ENCODE data around the gene NHSL2. TPM values are rescaled to one million over a fixed set of nuclear protein-coding genes. Genes with fewer than 3 reads are reported as not detected.
"Not testable (repeated sequence)": the region's sequence is repeated elsewhere in the genome, so short reads cannot be mapped to it uniquely, and the experiment has no call there.

NHSL2 gene
- total and polyA plus RNA-seq, 4 donors, result 1.4 to 9.9 (median 4.7) TPM

GRCh38 chrX:71871367-71871766 lies 39.3 kb upstream of the NHSL2 start:
- ATAC-seq (ENCODE audit: insufficient read depth, low FRiP score) (no peak), DNase-seq (no peak)
- H3K27ac ChIP-seq (ENCODE audit: low read depth in 1 of 2, low read length in 1 of 2), result no peak overlapping the region
- H3K4me1 ChIP-seq (ENCODE audit: control insufficient read depth in 5 of 5, insufficient read depth in 5 of 5, low read length in 5 of 5), result peaks cover 0 to 2% (median 0%) of the 10 kb centered on the region in 5 donors
- no peak overlapping the region for H3K9ac ChIP-seq (ENCODE audit: insufficient read depth in 1 of 2, low read length in 2 of 2)
- peaks cover 0 to 5% (median 0%) of the 10 kb centered on the region in 3 donors for H3K27me3 ChIP-seq (ENCODE audit: control insufficient read depth in 3 of 3, insufficient read depth in 3 of 3, low read length in 2 of 3)
- peaks cover 0 to 11% (median 0%) of the 10 kb centered on the region in 4 donors for H3K9me3 ChIP-seq (ENCODE audit: control insufficient read depth in 4 of 4, insufficient read depth in 3 of 4, low read length in 3 of 4)
- 76 to 96% methylated on average over 6 of the region's 6 CpGs for WGBS, 2 donors
- no peak overlapping the region for H3K4me3 ChIP-seq
- H3K36me3 ChIP-seq (ENCODE audit: control insufficient read depth in 4 of 4, insufficient read depth in 4 of 4, low read length in 4 of 4), result no peaks in the 10 kb centered on the region
- TF ChIP-seq, protein P1, sequence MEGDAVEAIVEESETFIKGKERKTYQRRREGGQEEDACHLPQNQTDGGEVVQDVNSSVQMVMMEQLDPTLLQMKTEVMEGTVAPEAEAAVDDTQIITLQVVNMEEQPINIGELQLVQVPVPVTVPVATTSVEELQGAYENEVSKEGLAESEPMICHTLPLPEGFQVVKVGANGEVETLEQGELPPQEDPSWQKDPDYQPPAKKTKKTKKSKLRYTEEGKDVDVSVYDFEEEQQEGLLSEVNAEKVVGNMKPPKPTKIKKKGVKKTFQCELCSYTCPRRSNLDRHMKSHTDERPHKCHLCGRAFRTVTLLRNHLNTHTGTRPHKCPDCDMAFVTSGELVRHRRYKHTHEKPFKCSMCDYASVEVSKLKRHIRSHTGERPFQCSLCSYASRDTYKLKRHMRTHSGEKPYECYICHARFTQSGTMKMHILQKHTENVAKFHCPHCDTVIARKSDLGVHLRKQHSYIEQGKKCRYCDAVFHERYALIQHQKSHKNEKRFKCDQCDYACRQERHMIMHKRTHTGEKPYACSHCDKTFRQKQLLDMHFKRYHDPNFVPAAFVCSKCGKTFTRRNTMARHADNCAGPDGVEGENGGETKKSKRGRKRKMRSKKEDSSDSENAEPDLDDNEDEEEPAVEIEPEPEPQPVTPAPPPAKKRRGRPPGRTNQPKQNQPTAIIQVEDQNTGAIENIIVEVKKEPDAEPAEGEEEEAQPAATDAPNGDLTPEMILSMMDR (IDR thresholded peaks at IDR 0.05; ENCODE audit: control extremely low read depth, extremely low read depth), result no peak

DNA sequence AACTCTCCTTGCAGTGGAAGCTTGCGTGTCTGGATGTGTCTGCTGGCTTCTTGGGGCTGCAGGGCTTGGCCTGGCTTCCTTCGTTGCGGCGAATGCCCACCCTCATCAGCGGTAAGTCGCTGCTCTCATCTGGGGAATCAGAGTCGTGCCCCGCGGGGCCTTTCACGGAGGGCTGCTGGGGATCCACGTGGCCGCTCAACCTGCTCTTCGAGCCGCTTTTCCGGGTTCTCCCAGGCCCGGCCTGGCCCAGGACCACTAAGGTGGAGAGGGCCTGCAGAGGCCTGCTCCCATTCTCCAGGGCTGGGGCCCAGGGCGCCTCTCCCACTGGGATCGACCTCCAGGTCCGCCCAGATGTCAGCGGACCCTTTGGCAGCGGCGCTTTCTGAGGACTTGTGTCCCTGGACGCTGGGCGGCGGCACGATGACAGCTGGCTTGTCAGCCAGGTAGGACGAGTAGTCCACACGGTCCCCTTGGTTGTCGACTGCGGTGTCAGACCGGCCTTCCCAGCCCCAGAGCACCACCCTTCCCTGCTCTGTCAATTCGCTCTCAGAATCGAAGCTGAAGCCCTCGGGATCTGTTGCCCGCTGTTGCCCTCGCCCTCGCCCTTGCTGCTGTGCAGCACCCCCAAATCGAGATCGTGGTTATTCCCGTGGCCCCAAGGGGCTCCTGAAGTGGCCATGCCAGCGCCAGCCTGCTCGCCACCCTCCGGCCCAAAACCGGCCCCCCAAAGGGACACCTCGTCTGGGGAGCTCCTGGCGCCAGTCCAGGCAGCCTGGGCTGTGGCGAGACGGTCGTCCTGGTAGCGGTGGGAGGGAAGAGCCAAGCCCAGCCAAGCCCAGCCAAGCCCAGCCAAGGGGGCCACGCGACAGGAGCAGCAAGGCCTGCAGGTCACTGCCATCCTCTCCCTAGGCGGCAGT lies 37.8 kb upstream of the NHSL2 start:
- Histone ChIP-seq H3K4me3 (no peak overlapping the region), H3K4me1 (ENCODE audit: control insufficient read depth in 5 of 5, insufficient read depth in 5 of 5, low read length in 5 of 5) (peaks cover 0 to 2% (median 0%) of the 10 kb centered on the region in 5 donors), H3K9ac (ENCODE audit: insufficient read depth in 1 of 2, low read length in 2 of 2) (no peak overlapping the region), H3K9me3 (ENCODE audit: control insufficient read depth in 4 of 4, insufficient read depth in 3 of 4, low read length in 3 of 4) (peaks cover 0 to 3% (median 0%) of the 10 kb centered on the region in 4 donors), H3K27me3 (ENCODE audit: control insufficient read depth in 3 of 3, insufficient read depth in 3 of 3, low read length in 2 of 3) (peaks cover 0 to 5% (median 0%) of the 10 kb centered on the region in 3 donors), H3K36me3 (ENCODE audit: control insufficient read depth in 4 of 4, insufficient read depth in 4 of 4, low read length in 4 of 4) (no peaks in the 10 kb centered on the region), H3K27ac (ENCODE audit: low read depth in 1 of 2, low read length in 1 of 2) (no peak overlapping the region)
- 90 to 93% methylated on average over 30 to 53 of the region's 53 CpGs for WGBS, 2 donors
- no peak for ATAC-seq (ENCODE audit: insufficient read depth, low FRiP score)
- TF ChIP-seq, protein P1 (IDR thresholded peaks at IDR 0.05; ENCODE audit: control extremely low read depth, extremely low read depth), result no peak
- no peak for DNase-seq

DNA sequence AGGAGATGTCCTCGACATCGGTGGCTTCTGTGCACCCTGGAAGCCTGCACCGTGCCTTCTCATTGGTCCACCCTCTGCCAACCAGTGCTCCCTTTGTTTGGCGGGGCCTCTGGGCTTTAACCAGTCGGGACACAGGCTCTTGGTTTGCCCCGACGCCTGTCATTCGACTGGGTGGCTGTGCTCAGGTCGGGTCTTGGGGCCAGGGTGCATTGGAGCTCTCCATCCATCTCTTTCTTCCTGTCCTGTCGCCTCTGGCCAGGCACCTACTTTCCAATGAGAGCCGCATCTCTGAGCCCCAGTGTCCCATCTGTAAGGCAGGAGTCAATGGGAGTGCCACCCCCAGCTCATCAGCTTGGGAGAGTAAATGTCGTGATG lies 37.2 kb upstream of the NHSL2 start:
- TF ChIP-seq, protein P1 (IDR thresholded peaks at IDR 0.05; ENCODE audit: control extremely low read depth, extremely low read depth), result no peak
- no peak overlapping the region for H3K9ac ChIP-seq (ENCODE audit: insufficient read depth in 1 of 2, low read length in 2 of 2)
- DNase-seq, result no peak
- 86 to 87% methylated on average over 7 to 12 of the region's 12 CpGs for WGBS, 2 donors
- H3K36me3 ChIP-seq (ENCODE audit: control insufficient read depth in 4 of 4, insufficient read depth in 4 of 4, low read length in 4 of 4), result no peaks in the 10 kb centered on the region
- peaks cover 0 to 2% (median 0%) of the 10 kb centered on the region in 5 donors for H3K4me1 ChIP-seq (ENCODE audit: control insufficient read depth in 5 of 5, insufficient read depth in 5 of 5, low read length in 5 of 5)
- H3K27ac ChIP-seq (ENCODE audit: low read depth in 1 of 2, low read length in 1 of 2), result no peak overlapping the region
- no peak for ATAC-seq (ENCODE audit: insufficient read depth, low FRiP score)
- peaks cover 0 to 2% (median 0%) of the 10 kb centered on the region in 4 donors for H3K9me3 ChIP-seq (ENCODE audit: control insufficient read depth in 4 of 4, insufficient read depth in 3 of 4, low read length in 3 of 4)
- no peak overlapping the region for H3K4me3 ChIP-seq
- H3K27me3 ChIP-seq (ENCODE audit: control insufficient read depth in 3 of 3, insufficient read depth in 3 of 3, low read length in 2 of 3), result peaks cover 0 to 5% (median 0%) of the 10 kb centered on the region in 3 donors

DNA sequence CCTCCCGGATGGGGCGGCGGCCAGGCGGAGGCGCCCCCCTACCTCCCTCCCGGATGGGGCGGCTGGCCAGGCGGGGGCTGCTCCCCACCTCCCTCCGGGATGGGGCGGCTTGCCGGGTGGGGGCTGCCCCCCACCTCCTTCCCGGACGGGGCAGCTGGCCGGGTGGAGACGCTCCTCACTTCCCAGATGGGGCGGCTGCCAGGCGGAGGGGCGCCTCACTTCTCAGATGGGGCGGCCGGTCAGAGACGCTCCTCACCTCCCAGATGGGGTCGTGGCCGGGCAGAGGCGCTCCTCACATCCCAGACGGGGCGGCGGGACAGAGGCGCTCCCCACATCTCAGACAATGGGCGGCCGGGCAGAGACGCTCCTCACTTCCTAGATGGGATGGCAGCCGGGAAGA lies 33.8 kb upstream of the NHSL2 start:
- DNase-seq; H3K9ac ChIP-seq (ENCODE audit: insufficient read depth in 1 of 2, low read length in 2 of 2); ATAC-seq (ENCODE audit: insufficient read depth, low FRiP score); H3K27ac ChIP-seq (ENCODE audit: low read depth in 1 of 2, low read length in 1 of 2); H3K9me3 ChIP-seq (ENCODE audit: control insufficient read depth in 4 of 4, insufficient read depth in 3 of 4, low read length in 3 of 4); H3K4me3 ChIP-seq; H3K27me3 ChIP-seq (ENCODE audit: control insufficient read depth in 3 of 3, insufficient read depth in 3 of 3, low read length in 2 of 3); H3K4me1 ChIP-seq (ENCODE audit: control insufficient read depth in 5 of 5, insufficient read depth in 5 of 5, low read length in 5 of 5); H3K36me3 ChIP-seq (ENCODE audit: control insufficient read depth in 4 of 4, insufficient read depth in 4 of 4, low read length in 4 of 4): not testable (repeated sequence)
- WGBS, 2 donors, result 97 to 100% methylated on average over 11 to 32 of the region's 32 CpGs
